GM19351 (cell line): ENCODE results near the gene HIPK3.
"Not testable (repeated sequence)": the region's sequence is repeated elsewhere in the genome, so short reads cannot be mapped to it uniquely, and the experiment has no call there.

ENCODE experiments used
- ATAC-seq: cut with Tn5 transposase; IDR thresholded peaks from one replicate; pipeline ENCODE4 v1.9.1; 2021; ENCODE audit warnings: mild to moderate bottlenecking, moderate library complexity; ENCODE audit not compliant: unreplicated experiment

Gene HIPK3

DNA sequence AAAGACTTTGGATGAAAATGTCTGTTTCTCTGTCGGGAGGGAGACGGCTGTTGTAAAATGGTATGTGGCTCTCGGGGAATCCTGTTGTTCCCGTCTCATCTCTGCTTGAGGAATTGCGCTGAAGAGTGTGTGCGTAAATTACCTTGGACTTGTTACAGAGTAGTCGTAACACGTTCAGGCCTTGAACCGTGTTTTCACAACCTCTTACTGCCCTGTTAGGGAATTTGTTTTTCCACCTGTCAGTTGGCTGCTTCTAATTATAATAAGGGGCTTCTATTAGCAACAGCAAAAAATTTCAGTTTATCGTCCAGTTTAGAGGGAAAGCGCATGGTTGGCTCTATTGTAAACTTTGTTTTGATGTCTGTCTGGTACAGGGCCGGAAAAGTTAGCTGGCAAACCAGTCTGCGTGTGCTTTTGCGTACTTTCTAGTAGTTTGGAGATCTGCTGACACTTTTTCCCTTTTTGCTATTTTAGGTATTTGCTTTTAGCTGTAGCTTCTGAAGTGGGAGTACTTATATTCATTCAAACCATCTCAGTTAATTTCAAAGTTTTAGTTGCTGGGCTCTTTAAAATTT, 1.5 kb downstream of the HIPK3 start:
- ATAC-seq, result no peak

DNA sequence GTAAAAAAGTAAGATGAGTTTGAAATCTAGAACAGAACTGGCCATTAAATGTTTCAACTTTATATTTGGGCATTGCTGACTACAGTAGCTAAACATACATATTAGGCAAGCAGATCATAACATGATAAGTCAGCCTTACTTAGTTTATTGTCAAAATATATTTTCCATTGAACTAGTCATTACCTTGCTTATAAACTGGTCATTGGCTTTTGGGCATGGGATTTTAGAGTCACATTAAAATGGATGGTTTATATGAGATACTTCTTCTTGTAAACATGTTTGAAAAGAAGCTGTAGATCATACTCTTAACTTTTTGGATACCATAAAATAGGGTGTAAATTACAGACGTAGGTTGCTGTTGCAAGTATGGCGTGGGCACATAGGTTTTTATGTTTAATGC, 2.7 kb downstream of the HIPK3 start:
- ATAC-seq, result no peak

- not testable (repeated sequence) for ATAC-seq
Measured at GRCh38 chr11:33261350-33261749, 4.2 kb downstream of the HIPK3 start.

DNA sequence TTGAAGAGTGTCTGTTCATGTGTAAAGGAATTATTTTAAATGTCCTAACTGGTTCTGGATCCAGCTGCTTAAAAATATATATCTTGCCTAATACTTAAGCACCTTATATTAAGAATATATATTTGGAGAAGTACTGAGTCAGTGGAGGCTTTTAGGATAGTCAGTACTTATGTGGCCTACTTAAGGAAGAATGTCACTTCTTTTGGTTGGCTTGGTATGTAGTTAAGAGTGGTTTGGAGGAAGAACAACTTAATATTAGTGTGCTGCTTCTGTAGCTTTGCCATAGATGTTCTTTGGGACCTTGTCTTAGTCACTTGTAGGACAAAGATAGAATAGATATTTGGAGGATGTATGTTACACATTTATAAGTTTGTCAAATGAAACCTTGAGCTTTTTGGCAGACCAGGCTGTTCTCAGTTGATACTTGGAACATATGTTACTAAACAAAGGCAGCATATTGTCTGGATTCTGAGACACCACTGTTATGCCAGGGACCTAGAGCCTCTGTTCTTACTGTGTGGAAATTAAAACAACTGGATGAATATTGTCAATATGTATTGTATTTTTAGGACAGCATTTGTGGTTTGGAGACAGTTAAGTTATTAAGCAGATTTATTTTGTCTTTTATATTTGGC, 4.9 kb downstream of the HIPK3 start:
- no peak for ATAC-seq

- no peak for ATAC-seq
Measured at GRCh38 chr11:33263549-33263948, 6.4 kb downstream of the HIPK3 start.

GRCh38 chr11:33264926-33265325, 7.7 kb downstream of the HIPK3 start:
- no peak for ATAC-seq

GRCh38 chr11:33266393-33267215, 9.4 kb downstream of the HIPK3 start:
- no peak for ATAC-seq

DNA sequence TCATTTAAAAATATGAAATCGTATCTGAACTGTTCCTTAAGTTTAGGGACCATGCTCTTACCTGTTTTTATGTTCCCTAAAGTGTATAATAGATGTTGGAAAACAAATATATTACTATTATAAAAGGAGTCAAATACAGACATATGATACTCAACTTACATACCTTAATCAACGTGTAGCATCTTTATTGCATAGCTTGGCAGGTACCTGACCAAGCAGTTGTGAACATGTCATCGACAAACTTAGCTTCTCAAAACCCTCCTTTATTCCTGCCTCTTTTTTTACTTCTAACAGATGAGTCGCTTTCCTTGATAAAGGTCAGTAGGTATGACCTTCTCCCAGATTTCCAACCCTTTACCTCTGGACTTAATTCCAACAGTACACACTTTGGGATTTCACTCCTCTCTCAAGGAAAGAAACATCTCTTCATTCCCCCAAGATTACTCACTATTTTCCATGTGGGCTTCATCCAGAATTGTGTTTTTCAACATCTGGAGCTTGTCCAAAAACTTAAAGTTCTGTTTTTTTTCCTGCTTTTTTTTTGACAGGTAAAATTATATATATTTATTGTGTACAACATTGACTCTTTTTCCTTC, 11.9 kb downstream of the HIPK3 start:
- no peak for ATAC-seq

DNA sequence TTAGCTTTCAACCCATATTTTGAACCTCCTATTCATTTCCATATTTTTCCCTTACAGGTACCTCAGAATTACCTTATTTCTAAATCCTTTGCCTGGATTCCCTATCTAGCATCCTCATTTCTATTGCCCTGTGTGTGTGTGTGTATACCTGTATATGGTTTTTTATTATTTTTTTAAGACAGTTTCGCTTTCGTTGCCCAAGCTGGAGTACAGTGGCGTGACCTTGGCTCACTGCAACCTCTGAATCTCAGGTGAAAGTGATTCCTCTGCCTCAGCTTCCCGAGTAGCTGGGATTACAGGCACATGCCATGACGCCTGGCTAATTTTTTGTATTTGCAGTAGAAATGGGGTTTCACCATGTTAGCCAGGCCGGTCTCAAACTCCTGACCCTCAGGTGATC, 12.6 kb downstream of the HIPK3 start:
- no peak for ATAC-seq

DNA sequence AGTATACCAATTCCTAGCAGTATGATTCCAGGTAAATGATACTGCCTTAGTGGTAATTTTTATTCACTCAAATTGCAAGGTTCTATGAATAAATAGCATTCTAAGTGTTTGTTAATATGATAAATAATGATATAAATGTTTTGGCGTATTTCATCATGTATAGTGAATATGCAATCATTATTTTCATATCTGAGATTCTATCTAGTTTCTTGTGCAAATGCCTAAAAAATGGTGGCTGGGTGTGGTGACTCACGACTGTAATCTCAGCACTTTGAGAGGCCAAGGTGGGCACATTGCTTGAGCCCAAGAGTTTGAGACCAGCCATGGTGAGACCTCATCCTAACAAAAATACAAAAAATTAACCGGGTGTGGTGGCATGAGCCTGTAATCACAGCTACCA, 13.9 kb downstream of the HIPK3 start:
- ATAC-seq, result no peak

DNA sequence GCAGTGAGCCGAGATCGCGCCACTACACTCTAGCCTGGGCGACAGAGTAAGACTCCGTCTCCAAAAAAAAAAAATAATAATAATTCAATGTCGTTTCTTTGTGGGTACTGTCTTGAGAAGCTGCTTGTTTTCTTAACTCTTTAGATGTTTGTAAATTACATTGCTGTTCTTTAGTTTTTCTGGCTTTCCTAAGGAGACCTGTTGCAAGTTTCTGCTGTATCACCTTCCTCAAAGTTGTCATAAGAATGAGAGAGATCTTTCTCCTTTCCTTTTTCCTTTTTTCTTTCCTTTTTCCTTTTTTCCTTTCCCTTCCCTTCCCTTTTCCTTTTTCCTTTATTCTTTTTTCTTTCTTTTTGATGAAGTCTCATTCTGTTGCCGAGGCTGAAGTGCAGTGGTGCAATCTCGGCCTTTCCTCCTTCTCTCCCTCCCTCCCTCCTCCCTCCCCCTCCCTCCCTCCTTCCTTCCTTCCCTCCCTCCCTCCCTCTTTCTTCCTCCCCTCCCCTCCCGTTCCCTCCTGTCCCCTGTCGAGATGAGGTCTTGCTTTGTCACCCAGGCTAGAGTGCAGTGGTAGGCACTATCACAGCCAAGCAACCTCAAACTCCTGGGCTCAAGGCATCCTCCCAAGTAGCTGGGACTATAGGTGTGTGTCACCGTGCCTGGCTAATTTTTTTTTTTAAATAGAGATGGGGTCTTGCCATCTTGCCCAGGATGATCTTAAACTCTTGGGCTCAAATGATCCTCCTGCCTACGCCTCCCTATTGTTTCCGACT, 15.3 kb downstream of the HIPK3 start:
- ATAC-seq, result no peak

DNA sequence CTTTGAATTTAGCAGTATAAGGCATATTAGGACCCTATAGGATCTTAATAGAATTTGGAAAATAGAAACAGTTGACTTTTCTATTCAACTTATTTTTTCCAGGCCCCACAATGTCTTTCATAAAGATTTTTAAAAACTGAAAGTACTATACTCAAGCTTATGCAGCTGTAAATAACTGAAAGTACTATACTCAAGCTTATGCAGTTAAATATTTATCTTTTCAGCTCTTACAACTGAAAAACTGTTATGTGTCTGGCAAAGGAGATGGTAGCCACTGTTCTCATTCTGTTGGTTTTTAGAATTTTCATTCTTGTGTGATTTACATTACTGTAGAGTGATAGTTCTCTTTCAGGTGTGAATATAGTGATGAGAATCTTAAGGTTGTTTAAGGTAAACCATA, 16.5 kb downstream of the HIPK3 start:
- no peak for ATAC-seq

DNA sequence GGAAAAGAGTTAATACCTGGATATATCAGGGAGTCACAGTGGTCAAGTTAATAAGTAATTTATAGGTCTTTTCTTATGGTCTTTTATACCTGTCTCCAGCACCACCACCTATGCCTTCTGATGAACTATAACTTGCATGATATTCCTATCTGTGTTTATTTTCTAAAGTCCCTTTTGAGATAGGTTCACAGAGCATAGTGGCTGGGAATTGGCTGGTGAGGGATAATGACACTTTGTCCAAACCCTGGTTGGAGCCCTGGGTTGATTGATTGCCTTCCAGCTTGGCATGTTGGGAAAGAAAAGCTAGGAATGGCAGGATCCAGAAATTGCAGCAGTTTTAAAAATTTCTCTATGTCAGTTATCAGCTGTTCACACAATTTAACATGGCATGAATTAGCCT, 23.2 kb downstream of the HIPK3 start:
- ATAC-seq, result no peak

DNA sequence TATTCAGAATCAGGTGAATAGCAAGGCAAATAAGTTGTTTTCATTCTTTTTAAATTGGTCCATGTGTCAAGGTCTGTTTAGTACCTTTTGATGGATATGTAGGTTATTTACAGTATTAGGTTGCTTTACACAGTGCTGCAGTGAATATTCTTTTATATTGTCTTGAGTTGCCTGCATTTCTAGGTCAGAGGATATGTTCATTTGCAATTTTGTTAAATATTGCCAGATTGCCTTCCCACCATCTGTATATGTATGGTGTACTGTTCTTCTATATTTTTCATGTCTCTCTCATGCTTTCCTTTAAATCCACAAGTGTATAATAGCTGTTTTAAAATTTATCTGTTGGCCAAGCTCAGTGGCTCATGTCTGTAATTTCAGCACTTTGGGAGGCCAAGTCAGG, 24.6 kb downstream of the HIPK3 start:
- no peak for ATAC-seq

- ATAC-seq, result no peak
Measured at GRCh38 chr11:33284818-33285217, 27.6 kb downstream of the HIPK3 start.

- no peak for ATAC-seq
Measured at GRCh38 chr11:33290319-33290718, 33.1 kb downstream of the HIPK3 start.

GRCh38 chr11:33291004-33291777, 34.0 kb downstream of the HIPK3 start:
- ATAC-seq, result peak; percentile 98

DNA sequence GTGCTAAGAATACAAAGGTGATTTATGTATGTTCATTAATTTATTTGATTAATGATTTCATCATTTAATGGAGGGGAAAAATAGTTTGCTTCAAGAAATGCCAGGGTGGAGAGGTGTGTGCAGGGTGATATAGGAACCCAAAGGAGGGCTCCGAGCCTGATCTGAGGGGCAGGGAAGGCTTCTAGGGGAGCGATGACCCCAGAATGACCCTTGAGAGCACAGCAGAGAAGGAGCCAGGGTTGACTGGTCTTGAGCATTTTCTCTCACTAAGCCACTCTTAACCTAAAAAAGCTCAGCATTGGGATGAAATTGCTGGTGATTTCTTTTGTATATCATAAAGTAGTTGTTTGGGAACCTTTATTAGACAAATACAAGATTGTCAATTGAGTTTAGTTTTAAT, 35.1 kb downstream of the HIPK3 start:
- ATAC-seq, result no peak

DNA sequence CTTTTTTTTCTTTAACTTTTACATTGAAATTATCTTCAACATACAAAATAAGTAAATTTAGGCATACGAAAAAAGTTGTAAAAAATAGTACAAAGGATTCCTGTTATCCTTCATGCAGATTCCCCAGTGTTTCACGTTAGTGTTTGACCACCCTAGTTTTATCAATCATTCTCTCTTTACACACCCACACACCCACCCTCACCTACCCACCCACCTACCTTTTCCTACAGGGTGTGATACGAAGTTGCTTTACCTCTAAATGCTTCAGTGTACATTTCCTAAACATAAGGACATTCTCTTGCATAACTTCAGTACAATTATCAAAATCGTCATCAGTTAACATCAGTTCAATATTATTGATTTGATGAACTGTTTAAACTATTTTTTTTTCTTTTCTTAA, 37.0 kb downstream of the HIPK3 start:
- no peak for ATAC-seq

DNA sequence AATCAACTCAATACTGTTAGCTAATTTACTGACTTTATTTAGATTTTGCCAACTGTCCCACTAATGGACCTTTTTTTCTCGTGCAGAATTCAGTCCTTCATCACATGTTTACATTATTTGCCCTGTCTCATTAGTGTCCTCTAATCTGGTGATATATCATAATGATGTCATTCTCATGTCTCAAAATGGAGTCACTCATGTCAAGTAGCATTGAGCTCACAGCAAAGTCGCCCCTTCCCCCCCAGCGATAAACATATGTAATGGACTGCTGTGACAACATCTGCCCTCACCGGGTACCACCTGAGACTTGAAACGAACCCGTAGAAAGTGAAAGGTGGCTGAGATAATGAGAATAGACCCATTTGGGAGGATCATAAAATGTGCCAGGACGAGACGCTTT, 37.6 kb downstream of the HIPK3 start:
- ATAC-seq, result no peak
